ENCODE measurements around the gene TOMM7.
"Not testable (repeated sequence)": the region's sequence is repeated elsewhere in the genome, so short reads cannot be mapped to it uniquely, and the experiment has no call there.

TOMM7 gene

DNA sequence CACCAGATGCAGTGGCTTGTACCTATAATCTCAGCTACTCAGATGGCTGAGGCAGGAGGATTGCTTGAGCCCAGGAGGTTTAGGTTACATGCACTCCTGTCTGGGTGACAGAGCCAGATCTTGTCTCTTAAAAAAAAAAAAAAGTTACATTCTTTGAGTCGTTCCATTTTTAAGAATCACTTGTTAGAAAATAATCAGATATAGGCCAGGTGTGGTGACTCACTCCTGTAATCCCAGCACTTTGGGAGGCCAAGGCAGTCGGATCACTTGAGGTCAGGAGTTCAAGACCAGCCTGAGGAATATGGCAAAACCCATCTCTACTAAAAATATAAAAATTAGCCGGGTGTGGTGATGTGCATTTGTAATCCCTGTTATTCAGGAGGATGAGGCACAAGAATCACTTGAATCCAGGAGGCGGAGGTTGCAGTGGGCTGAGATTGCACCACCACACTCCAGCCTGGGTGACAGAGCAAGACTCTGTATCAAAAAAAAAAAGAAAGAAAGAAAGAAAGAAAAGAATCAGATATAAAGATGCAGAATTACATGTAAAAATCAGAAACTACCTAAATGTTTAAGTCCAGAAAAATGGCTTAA, 42.8 kb downstream of the TOMM7 start:
- DNase-seq = not testable (repeated sequence)

DNA sequence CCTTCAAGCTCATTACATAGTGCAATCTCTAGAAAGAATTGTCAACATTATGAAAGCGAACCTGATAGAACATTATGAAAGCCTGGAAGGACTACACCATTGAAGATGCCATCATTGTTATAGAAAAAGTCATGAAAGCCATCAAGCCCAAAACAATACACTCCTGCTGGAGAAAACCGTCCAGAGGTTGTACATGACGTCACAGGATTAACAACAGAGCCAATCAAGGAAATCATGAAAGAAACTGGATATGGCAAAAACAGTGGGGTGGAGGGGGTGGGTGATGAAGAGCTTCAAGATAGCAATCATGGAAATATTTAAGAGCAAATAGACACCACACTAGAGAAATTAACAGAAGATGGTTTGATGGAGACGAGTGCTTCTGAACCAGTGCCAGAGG, 45.7 kb downstream of the TOMM7 start:
- DNase-seq = no peak

DNA sequence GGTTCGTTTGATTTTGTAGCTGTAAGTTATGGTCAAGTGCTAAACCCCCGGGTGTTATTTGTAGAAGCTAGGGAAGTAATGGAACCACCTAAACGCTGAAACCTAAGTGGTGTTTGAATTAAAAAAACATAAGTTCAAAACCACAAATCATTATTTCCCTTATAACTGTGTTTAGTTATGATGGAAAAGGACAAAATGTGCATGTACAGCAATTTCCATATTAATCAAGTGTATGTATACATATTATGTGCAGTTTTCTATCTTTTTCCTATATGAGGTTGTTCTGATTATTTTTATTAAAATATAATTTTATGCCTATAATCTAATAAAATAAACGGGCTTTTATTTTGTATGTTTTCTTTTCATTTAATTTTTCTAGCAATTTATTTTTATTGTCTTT, 49.8 kb downstream of the TOMM7 start:
- no peak for DNase-seq

DNA sequence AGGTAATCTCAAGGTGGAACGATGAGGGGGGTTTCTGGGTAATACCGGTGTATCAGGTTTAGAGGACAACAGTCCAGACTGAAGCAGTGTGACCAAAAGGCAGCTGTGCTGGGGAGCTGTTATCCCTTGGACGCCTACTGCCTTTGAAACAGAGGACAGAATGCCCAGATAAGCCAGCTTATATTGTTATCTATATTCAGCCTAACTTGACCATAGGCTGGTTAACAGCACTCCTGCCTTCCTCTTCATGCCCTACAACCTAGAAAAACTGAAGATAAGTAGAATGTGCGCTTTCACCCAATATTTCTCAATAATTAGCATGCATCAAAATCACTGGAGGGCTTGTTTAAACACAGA, 50.8 kb downstream of the TOMM7 start:
- DNase-seq = no peak

DNA sequence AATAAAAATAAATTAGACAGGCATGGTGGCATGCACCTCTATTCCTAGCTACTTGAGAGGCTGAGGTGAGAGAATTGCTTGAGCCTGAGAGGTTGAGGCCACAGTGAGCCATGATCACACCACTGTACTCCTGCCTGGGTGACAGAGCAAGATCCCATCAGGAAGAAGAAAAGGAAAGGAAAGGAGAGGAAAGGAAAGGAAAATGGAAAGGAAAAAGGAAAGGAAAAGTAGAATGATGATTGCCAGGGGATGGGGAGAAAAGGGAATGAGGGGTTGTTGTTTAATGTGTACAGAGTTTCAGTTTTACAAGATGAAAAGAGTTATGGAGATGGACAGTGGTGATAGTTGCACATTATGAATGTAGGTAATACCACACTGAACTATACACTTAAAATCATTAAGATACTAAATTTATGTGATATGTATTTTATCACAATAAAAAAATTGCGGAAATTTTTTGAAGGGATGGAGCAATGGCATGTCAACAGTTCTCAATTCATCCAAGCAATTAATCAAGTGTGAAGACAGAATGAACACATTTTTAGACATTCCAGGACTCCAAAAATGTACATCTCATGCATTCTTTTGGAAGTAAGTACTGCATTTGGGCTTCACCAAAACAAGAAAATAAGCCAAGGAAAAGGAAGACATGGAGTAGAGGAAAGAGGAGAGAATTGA, 51.3 kb downstream of the TOMM7 start:
- DNase-seq = no peak

DNA sequence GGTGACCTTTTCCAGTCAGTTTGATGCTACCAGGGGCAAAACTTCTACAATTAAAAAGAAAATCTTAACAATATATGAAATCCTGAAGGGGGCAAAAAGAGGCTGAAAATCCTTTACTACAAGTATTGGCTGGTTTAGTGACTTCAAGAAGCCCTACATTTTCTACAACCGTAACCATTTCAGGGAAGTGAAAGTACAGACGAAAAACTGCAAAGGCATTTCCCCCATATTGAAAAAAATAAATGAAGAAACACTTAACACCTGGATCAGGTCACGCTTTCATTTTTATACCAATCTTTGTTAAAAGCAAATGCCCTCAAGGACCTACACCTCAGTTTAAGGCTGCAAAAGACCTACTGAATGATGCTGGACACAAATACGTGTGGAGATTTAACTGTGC, 57.0 kb downstream of the TOMM7 start:
- DNase-seq = no peak

All from activated CD8-positive, alpha-beta memory T cell treated with anti-CD3 and anti-CD28 coated beads, Interleukin-2, amount 50 U/mL, for 4 hours (primary cell).